Fibroblast of skin of left biceps (primary cell): ENCODE measurements around the gene OPRL1.

Experiments
- DNase-seq, 2 experiments: peaks; one replicate each; pipeline ENCODE4 v3.0.0-alpha.2; 2013; ENCODE audit warnings: low read depth in 2 of 2

OPRL1 gene

DNA sequence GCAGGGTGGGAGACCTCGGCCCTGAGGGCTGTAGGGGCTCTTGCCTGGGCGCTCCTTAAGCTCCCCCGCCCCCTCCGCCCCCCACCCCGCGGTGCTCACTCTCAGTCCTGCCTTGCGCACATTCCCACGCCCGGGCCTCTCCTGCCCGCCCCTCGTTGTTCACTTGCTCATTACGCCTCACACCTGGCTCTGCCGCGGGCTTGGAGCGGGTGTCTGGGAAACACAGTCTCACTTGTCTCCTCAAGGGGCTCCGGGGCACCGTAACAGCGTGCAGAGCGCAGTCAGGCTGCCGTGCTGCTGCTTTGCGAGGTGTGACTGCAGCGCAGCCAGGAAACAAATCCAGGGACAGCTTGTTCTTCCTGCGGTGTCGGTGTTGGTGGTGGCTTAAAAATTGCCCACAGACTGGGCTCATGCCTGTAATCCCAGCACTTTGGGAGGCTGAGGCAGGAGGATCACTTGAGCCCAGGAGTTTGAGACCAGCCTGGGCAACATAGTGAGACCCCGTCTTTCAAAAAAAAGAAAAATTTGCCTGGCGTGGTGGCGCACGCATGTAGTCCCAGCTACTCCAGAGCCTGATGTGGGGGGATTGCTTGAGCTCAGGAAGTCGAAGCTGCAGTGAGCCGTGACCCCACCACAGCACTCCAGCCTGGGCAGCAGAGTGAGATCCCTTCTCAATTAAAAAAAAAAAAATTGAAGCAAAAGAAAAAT, 22.9 kb downstream of the OPRL1 start:
- DNase-seq, result no peak

DNA sequence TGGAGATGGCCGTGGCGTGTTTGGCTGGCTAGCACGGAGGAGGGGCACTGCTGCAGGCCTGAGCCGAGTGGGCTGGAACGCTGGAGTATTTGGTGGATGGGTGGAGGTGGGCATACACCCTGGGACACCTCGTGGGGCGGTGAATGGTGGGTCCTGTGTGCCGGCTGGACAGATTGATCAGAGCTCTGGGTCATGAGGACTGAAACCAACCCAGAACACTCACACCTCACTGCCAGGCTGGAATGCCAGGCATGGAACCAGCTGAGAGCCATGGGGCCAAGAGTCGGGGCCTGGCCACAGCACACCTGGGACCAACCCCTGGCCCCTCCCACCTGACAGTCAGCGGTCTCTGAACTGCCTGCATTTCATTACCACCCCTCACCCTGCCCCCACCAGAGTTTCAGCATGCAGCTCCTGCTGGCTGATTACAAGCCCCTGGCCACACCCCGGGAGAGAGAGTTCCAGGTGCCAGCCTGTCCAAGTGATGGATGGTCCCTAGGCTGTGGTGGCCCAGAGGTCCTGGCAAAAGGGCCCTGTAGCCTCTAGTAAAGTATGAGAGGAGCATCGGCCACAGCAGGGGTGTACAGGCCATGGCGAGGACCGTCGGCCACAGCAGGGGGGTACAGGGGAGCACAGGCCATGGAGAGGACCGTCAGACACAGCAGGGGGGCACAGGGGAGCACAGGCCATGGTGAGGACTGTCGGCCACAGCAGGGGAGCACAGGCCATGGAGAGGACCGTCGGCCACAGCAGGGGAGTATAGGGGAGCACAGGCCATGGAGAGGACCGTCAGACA, 24.2 kb downstream of the OPRL1 start:
- no peak for DNase-seq

DNA sequence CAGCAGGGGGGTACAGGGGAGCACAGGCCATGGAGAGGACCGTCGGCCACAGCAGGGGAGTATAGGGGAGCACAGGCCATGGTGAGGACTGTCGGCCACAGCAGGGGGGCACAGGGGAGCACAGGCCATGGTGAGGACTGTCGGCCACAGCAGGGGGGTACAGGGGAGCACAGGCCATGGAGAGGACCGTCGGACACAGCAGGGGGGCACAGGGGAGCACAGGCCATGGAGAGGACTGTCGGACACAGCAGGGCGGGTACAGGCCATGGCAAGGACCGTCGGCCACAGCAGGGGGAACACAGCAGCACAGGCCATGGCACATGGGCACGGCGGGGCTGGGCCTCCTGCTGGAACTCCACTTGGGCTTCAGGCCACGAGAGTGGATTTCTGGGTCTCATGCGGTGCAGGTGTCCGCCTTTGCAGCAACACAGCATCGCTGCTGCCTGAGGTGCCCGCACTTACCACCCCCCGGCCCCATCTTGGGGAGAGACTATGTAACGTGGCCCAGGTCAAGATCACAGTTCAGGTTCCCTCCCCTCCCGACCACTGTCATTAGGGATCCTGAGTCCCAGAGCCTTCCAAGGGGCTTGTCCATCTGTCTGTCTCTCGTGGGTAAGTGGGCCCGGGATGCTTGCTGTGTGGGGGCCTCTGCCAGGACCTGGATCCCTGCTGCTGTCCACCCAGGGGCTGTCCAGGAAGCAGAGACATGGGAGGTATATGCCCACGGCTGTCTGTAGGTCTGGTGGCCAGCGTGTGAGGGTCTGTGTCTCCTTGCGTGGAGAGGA, 25.0 kb downstream of the OPRL1 start:
- no peak for DNase-seq

DNA sequence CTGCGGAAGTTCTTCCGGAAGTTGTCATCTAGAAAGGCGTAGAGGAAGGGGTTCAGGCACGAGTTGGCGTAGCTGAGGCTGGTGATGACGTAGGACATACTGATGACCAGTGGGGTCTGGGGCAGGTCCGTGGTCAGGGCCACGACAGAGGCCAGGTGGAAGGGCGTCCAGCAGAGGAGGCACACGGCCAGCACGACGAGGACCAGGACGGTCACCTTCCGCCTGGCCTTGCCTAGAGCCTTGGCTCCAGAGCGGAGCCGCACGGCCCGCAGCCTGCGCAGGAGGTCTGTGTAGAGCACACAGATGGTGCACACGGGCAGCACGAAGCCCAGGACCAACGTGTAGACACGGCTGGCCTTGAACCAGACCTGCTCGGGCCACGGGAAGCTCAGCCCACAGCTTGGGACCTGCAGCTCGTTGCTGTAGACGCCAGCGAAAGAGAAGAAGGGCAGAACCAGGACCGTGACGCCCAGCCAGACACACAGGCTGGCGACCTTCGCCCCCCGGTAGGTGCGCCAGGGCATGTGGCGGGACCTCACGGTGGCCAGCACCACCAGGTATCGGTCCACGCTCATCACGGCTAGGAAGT, 26.1 kb downstream of the OPRL1 start:
- DNase-seq, result no peak

DNA sequence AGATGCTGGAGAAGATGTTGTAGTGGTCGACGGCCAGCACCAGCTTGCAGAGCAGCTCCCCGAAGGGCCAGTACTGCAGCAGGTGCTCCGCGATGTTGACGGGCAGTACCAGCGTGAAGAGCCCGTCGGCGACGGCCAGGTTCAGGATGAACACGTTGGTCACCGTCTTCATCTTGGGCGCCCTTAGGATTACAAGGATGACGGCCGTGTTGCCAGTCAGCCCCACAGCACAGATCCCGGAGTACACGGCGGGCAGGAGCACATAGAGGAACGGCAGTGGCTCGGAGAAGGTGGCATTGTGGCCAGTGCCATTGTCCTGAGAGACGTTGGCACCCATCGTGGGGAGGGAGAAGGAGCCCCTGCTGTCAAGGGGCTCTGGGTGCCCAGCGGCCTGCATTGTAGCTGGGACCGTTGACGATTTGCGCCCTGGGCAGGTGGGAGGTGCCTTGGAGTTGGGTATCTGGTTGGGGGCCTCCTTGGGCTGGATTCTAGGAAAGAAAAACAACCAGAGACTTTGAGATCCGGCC, 26.6 kb downstream of the OPRL1 start:
- DNase-seq, result no peak

DNA sequence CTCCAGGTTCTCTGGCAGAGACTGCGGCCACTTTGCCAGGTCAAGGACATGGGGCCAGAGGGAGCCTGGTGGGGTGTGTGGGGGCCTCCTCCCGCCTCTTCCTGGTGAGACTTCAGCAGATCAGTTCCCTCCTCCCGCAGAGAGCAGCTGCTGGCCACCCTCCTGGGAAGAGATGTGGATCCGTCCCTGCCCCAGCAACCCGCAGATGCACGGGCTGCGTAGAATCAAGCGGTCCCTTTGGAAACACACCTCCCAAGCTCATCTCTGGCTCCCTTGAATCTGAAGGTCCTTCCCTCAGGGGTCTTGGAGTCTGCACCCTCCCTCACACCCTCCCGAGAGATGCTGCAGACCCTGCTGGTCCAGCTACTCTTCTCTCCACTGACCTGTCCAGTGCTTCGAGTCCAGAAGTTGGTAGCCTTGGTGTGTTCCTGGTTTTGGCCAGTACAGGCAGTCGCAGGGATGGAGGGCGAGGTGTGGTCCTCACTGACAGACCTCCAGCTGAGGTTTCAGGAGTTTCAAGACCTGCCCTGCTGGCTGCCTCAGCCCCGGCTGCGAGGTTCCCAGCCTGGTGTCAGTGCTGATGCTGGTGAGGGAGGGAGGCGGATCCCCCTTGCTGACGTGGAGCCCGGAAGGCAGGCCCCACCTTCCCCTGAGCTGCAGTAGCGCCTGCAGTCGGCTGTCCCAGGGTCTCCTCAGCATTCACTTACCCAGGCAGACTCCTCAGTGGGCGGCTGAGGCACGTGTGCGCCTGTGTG, 27.3 kb downstream of the OPRL1 start, which contains the start of gene NPBWR2:
Gene NPBWR2 (minus strand): TSS at position 585 of the 755 bp plus-strand sequence. CDS start 734 bp downstream, outside the sequence.
- no peak for DNase-seq

DNA sequence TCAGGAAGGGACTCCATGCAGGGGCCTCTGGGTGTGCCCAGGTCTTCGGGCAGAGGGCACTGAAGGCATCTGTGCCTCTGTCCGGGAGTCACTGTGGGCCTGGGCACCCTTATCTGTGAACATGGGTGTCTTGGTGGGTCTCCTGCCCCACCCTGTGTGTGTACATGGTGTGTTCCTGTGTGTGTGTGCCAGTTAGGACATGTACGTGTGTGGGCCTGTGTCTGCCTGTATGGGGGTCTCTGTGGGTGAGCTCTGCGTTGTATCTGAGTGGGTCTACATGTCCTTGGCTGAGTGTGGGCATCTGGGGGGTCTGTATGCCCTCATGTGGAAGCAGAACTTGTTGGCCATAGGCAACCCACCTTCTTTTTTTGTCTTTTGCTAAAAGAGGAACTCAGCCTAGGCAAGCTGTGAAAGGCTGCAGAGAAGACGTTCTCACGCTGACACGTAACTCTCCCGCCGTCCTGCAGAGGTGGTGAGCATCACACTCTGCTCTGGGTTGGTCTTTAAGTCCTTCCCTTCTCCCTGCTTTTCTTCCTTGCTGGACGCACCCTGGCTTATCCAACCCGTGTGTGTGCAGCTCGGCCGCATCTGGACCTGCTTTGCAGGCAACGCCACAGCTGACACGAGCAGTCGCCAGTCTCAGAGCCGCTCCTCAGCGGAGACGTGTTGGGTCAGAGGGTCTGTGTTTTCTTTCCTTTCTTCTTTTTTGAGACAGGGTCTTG, 28.0 kb downstream of the OPRL1 start:
- no peak for DNase-seq

DNA sequence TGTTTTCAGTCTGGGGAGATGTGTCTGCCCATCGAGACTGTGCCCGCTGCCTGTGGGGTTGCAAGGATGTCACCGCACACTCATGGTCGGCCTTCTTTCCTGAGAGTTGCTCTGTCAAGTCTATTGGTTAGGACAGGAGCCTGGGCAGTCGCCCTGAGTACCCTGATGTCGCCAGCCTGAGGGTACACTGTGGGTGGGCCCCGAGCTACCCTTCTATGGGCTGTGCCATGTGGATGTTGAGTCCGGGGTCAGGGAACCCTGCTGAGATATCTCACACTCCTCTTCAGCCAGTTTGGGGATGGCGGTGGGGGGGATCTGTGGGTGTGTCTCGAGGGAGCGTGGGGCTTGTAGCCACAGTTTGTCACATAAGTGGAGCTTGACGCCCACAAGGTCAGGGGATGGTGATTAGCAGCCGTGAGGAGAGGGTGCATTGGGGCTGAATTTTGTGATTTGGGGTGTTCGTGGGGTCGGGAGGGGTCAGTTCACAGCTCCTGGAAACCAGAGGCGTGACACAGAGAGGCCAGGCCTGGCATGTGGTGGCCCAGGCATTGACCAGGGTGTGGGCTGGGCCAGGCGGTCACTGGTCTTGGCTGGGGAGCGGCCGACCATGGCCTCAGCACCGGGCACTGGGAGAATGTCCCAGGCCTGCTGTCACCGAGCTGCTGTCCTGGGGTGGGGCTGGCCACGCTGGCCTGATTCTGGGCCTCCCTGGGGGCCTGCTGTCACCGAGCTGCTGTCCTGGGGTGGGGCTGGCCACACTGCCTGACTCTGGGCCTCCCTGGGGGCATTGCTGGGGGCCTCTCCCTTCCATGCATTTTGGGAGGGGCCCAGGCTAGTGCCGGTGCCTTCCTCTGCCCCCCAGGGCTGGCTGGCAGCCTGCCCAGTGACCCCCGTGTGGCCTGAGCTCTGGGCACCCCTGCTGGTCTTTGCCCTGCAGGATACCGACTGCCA, 29.1 kb downstream of the OPRL1 start:
- DNase-seq, result no peak

DNA sequence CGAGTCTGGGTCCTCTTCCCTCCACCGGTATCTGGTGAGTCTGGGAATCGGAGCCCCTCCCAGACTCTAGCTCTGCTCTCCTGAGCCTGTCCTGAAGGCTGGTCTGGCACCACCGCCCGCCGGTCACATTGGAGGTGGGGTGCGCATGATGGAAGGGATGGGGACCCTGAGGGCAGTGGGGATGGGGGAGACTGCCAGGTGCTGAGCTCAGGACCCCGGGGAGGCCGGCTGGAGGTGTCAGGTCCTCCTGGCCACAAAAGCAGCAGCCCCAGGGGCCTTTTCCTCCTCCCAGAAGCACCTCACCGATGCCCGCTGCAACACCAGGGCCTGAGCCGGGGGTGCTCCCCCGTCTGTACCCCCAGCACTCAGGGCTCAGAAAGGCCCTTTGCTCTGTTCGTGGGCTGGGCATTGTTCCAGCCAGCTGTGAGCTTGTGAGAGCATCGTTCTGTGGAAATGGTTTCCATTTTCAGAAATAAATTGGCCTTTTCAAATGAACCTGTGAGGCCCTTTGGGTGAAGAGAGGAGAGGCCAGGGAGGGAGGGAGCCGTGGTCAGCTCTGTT, 30.0 kb downstream of the OPRL1 start:
- DNase-seq, result no peak

DNA sequence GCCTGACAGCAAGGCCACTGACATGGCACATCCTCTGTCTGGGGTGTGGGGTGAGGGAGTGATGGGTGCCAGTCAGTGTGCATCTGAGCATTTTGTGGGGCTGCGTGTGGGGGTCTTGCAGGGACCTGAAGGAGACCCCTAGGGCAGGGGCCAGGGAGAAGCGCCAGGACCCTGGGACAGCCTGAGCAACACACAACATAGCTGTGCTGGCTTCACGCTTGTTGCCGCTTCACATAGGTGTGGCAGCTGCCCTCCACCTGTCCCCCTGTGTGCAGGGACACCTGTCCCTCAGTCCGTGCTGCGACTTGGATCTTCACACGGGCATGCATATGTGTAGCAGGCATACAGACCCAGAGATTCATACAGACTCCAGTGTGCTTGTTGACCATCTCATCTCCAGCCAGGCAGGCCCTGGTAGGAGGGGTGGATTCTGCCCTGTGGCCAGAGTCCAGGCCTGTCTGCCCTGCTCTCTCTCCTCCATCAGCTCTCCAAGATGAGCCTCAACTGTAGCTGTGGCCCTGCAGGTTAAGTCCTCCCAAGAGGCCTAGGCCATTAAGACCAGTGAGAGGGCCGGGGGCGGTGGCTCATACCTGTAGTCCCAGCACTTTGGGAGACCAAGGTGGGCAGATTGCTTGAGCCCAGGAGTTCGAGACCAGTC, 30.7 kb downstream of the OPRL1 start:
- no peak for DNase-seq

DNA sequence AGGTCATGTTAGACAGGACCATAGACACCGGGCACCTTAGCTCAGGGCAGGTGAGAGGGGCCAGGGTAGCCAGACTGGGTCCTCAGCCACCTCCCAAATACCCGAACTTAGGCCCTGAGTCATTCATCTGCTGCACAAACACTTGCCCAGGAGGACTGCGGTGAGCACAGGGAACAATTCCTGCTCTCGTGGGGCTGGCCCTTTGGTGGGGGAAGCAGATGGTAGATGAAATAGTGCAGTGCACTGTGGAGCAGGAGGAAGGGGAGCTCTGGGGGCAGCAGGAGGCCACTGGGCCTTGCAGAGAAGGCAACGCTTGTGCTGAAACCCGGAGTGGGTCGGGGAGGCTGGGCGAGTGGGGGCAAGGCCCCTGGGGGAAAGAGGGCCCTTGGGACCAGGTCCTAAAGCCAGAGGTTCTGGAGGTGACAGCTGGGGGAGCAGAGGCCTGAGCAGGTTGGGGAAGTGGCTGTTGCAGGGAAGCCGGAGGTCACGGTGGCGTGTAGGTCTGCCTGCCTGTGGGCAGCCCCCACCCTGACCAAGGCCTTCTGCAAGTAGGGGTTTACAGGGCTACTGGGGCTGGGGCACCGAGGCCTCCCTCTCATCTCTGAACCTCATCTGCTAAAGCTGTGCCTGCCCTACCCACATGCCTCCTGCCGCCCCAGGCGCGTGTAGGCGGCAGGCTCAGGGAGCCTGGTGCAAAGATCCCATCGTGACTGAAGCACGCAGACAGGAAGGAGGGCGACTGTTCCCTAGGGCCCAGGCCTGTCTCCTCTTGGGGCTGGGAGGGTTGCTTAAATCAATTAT, 32.2 kb downstream of the OPRL1 start:
- DNase-seq, result no peak

DNA sequence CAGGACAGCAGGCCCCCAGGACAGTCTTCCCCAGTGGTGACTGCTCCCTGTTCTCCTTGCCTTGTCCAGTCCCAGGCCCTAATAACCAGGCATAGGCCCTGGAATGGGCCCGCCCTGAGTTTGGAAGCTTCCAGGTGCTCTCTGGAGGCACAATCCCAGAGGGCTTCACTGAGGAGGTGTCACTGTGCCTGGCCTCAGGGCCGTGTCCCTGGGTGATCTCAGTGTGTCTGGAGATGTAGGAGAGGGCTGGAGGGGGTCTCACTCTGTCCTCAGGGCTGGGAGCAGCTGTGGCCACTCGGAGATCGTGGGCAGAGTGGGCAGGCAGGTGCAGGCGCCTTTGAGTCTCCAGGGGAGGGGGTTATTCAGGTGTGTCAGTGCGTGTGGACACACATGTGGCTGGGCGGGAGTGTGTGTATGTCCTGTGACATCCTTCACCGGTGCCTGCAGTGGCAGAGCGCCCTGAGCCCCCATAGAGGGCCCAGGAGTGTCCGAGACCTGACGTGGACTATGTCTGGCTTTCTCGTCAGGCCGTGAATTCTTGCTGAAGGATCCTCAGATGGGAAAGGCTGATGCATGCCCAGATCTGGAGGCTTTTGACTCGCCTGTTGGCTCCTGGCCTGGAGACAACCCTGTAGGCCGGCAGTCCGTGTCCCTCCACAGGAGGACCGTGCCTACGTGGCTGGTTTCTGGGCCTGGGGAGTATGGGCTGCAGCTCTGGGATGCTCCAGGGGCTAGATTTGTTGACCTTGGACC, 33.0 kb downstream of the OPRL1 start:
- DNase-seq, result no peak

DNA sequence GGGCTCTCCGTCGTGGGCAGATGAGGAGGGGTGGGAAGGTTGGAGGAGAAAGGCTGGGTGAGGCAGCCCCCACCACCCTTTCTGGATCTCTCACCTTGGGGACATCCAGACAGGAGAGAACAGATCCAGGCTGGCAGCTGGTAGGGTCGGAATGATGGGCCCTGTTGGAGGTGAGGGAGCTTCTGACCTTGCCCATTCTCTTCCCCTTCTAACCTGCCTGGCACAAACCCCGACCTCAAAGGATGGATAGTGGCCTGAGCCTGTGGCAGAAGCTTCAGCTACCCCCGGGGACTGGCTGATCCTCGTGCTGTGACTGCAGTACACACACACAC, 33.5 kb downstream of the OPRL1 start:
- no peak for DNase-seq

DNA sequence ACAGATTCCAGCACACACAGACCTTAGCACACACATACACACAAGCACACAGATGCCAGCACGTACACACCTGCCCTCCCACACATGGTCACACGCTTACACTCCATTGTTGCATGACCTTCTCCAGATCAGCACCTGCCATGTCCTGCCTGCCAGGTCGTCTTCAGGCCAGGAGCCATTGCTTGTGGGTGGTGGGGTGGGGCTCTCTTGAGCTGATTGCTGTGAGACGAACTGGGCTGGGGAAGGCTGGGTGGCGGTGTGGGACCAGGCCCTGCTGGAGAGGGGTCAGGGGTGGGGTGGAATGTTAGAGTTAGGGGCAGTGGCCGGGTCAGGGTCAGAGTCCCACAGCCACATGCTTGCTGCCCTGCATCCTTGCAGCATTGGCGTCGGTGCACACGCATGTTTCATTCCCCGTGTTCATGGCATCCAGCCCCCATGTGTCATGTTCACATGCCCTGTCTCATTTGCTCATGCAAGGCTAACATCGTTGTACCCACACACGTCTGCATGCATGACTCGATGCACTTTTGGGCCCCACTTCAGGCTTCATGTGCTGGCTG, 34.0 kb downstream of the OPRL1 start:
- DNase-seq, result no peak

DNA sequence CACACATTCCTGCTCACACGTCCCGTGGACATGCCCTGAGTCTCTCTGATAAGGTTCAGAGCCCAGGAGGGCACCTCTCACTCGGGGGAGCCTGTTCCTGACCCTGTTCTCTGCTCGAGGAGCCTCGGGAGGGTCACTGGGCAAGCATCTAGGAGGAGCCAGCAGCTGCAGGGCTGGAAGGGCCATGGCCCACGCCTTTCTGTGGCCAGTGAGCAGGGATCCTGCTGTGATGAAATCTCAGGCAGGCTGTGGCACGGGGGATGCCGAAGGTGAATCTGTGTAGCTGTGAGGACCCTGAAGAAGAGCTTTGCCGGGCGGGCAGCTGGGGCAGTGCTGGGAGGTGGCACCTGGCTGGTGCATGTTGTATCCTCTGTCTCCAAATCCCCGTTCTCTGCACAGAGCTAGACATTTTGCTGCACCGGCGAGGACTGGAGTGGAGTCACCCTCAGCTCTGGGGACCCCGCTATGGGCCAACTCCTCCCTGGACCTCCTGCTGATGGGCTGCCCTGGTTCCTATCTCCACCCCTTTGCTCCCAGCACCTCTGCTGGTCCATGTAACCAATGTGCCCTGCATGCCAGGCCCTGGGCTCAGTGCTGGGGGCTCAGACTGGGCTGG, 34.6 kb downstream of the OPRL1 start:
- DNase-seq, result no peak
